HepG2 (cell line): ENCODE data around the gene ERBB4. TPM values are rescaled to one million over a fixed set of nuclear protein-coding genes. Genes with fewer than 3 reads are reported as not detected.

Experiments used
- ATAC-seq: fragments of 200-7000 bp; cut with Tn5 transposase; 3 replicates; pipeline ENCODE4 v1.9.1; 2020; ENCODE audit warnings: mild to moderate bottlenecking, moderate library complexity
- BruUV-seq: library from RNA; stranded (reverse); fragments of 400-500 nt; replicated peaks from 2 replicates; lab custom pipeline; 2021; lab: Mats Ljungman, UMichigan
- CTCF ChIA-PET: fragments of 300-600 bp; formaldehyde crosslinking; extraction: SDS; loops from one replicate; lab custom pipeline; 2021; ENCODE audit warnings: low total read pairs, inconsistent platforms, low intra/inter-chr PET ratio; lab: Yijun Ruan, JAX
- POLR2A ChIA-PET: fragments of 350-600 bp; sonication (Branson Sonifier 250); formaldehyde crosslinking; loops from one replicate; lab custom pipeline; 2020; ENCODE audit warnings: antibody characterized with exemption, inconsistent platforms; lab: Yijun Ruan, JAX
- DNase-seq: peaks from one replicate; pipeline ENCODE4 v3.0.0-alpha.2; 2015; ENCODE audit warnings: low spot score
- FAIRE-seq: peaks from 3 replicates; lab custom pipeline; 2011; peaks lifted over from hg19 to GRCh38; lab: Jason Lieb, UNC
- H2AFZ ChIP-seq: one replicate; pipeline ENCODE4 v1.6.1; 2011; ENCODE audit warnings: low read length, inconsistent platforms
- H3K27ac ChIP-seq: fragments of 300-600 bp; 3 replicates; pipeline ENCODE4 v1.8.0; 2011; ENCODE audit warnings: mixed run types, mild to moderate bottlenecking, mixed read lengths, low read length, inconsistent platforms; ENCODE audit not compliant: insufficient read depth; ENCODE audit errors: extremely low read length
- H3K27me3 ChIP-seq, 2 experiments: fragments of 200-600 bp in 1 of 2; 2 replicates in 1 of 2; 3 replicates in 1 of 2; pipeline versions ENCODE4 v1.6.0 to v1.8.0; 2011; ENCODE audit warnings: low read length in 2 of 2, mild to moderate bottlenecking in 2 of 2, moderate library complexity in 2 of 2, inconsistent platforms in 1 of 2; ENCODE audit not compliant: insufficient read depth in 2 of 2, control insufficient read depth in 1 of 2
- H3K36me3 ChIP-seq, 2 experiments: fragments of 200-600 bp in 1 of 2; replicated peaks in 1 of 2; 2 replicates in 1 of 2; 3 replicates in 1 of 2; pipeline versions ENCODE4 v1.5.1 to v1.8.0; 2011; ENCODE audit warnings: low read length in 2 of 2, inconsistent platforms in 1 of 2; ENCODE audit not compliant: insufficient read depth in 2 of 2, control insufficient read depth in 1 of 2
- H3K4me1 ChIP-seq: 2 replicates; pipeline ENCODE4 v1.5.1; 2012; ENCODE audit warnings: low read length, inconsistent platforms; ENCODE audit not compliant: insufficient read depth
- H3K4me2 ChIP-seq: 2 replicates; pipeline ENCODE4 v1.6.0; 2011; ENCODE audit warnings: low read depth, low read length, inconsistent platforms
- H3K4me3 ChIP-seq, 3 experiments: fragments of 200-600 bp in 1 of 3; sonication (generic), shearing (Covaris generic) in 1 of 3; replicated peaks in 1 of 3; 2 replicates each; pipeline ENCODE4 v1.5.1; 2011 to 2016; ENCODE audit warnings: low read length in 3 of 3, inconsistent platforms in 2 of 3, low read depth in 2 of 3, mild to moderate bottlenecking in 2 of 3, control low read depth in 1 of 3, mixed read lengths in 1 of 3; ENCODE audit not compliant: insufficient read depth in 1 of 3
- H3K79me2 ChIP-seq: one replicate; pipeline ENCODE4 v1.6.1; 2011; ENCODE audit warnings: low read length, inconsistent platforms; ENCODE audit not compliant: insufficient read depth
- H3K9ac ChIP-seq: 2 replicates; pipeline ENCODE4 v1.6.0; 2011; ENCODE audit warnings: mild to moderate bottlenecking, low read depth, low read length, inconsistent platforms; ENCODE audit not compliant: insufficient read depth
- H3K9me3 ChIP-seq: 2 replicates; pipeline ENCODE4 v1.5.1; 2012; ENCODE audit warnings: mild to moderate bottlenecking, low read length
- H4K20me1 ChIP-seq: 2 replicates; pipeline ENCODE4 v1.6.0; 2011; ENCODE audit warnings: inconsistent platforms, mild to moderate bottlenecking, low read length, moderate library complexity; ENCODE audit not compliant: insufficient read depth
- AKAP8 ChIP-seq: sonication (generic); formaldehyde crosslinking; IDR thresholded peaks from 2 replicates; pipeline ENCODE4 v1.5.1; 2020; ENCODE audit warnings: mild to moderate bottlenecking, missing genetic modification reagents
- CC2D1A ChIP-seq: sonication (generic); formaldehyde crosslinking; IDR thresholded peaks from 2 replicates; pipeline ENCODE4 v1.8.1; 2023; ENCODE audit warnings: mild to moderate bottlenecking, missing genetic modification reagents
- ELF1 ChIP-seq: sonication (generic); formaldehyde crosslinking; IDR thresholded peaks from 2 replicates; pipeline ENCODE4 v1.4.0; 2020; ENCODE audit warnings: missing genetic modification reagents
- ESRRA ChIP-seq: sonication (generic); formaldehyde crosslinking; IDR thresholded peaks from 2 replicates; pipeline ENCODE4 v1.5.1; 2020; ENCODE audit warnings: mild to moderate bottlenecking, low read depth, missing genetic modification reagents
- GLMP ChIP-seq: sonication (generic); formaldehyde crosslinking; IDR thresholded peaks from 2 replicates; pipeline ENCODE4 v1.9.0; 2021; ENCODE audit warnings: missing genetic modification reagents, mild to moderate bottlenecking, borderline replicate concordance
- HNF4G ChIP-seq, 2 experiments: sonication (generic) in 1 of 2; formaldehyde crosslinking in 1 of 2; IDR thresholded peaks; 2 replicates each; pipeline versions ENCODE4 v1.4.0 to v1.6.1; 2011 to 2020; ENCODE audit warnings: borderline replicate concordance in 2 of 2, low read depth in 2 of 2, mild to moderate bottlenecking in 2 of 2, low read length in 1 of 2, missing genetic modification reagents in 1 of 2, moderate library complexity in 1 of 2
- MAX ChIP-seq: IDR thresholded peaks from 2 replicates; pipeline ENCODE4 v1.6.1; 2012; ENCODE audit warnings: inconsistent platforms
- RBFOX2 ChIP-seq: fragments of 200-400 bp; formaldehyde crosslinking; IDR thresholded peaks from 2 replicates; pipeline ENCODE4 v1.6.1; 2017; ENCODE audit warnings: low read depth, mild to moderate bottlenecking, low read length
- TARDBP ChIP-seq: sonication (generic); formaldehyde crosslinking; IDR thresholded peaks from 2 replicates; pipeline ENCODE4 v1.8.0; 2022; ENCODE audit warnings: mild to moderate bottlenecking, missing genetic modification reagents
- ZHX1 ChIP-seq: sonication (generic); formaldehyde crosslinking; IDR thresholded peaks from 2 replicates; pipeline ENCODE4 v1.8.1; 2022; ENCODE audit warnings: low read depth, mild to moderate bottlenecking, missing genetic modification reagents
- ZNF503 ChIP-seq: sonication (generic); formaldehyde crosslinking; IDR thresholded peaks from 2 replicates; pipeline ENCODE4 v1.4.0; 2020; ENCODE audit warnings: missing genetic modification reagents
- ZNF530 ChIP-seq: sonication (generic); formaldehyde crosslinking; IDR thresholded peaks from 2 replicates; pipeline ENCODE4 v1.5.0; 2020; ENCODE audit warnings: low read depth, mild to moderate bottlenecking, missing genetic modification reagents
- ZNF7 ChIP-seq: IDR thresholded peaks from 2 replicates; pipeline ENCODE4 v1.6.1; 2016; ENCODE audit warnings: missing biosample characterization, missing genetic modification reagents
- ZNF773 ChIP-seq: sonication (generic); formaldehyde crosslinking; IDR thresholded peaks from 2 replicates; pipeline ENCODE4 v1.4.0; 2020; ENCODE audit warnings: missing genetic modification reagents, borderline replicate concordance
- ZNF776 ChIP-seq: sonication (generic); formaldehyde crosslinking; IDR thresholded peaks from 2 replicates; pipeline ENCODE4 v1.4.0; 2020; ENCODE audit warnings: mild to moderate bottlenecking, missing genetic modification reagents
- ZNF788 ChIP-seq: sonication (generic); formaldehyde crosslinking; IDR thresholded peaks from 2 replicates; pipeline ENCODE4 v1.5.0; 2020; ENCODE audit warnings: mild to moderate bottlenecking, missing genetic modification reagents, borderline replicate concordance
- WGBS: methylation state at CpG from one replicate; pipeline ENCODE4 v1.1.6; 2017; ENCODE audit warnings: low lambda C conversion rate; 5-methylcytosine and 5-hydroxymethylcytosine counted together
- in situ Hi-C: cut with HindIII; loops from 2 replicates; pipeline ENCODE4 v1.10.0; 2017; ENCODE audit warnings: low pct_unique_long_range_greater_than_20kb; ENCODE audit not compliant: extremely low pct_ligation_motif_present
- intact Hi-C: fragments of 100-400 bp; cut with micrococcal nuclease; formaldehyde crosslinking; loops from one replicate; pipeline ENCODE4 v1.10.0; 2022; ENCODE audit not compliant: unreplicated experiment
- polyA plus RNA-seq, 8 experiments: library from polyadenylated mRNA; depleted of rRNA in 3 of 8; stranded (reverse) in 7 of 8; unstranded in 1 of 8; fragments of >200 nt; fragmentation: Illumina TruSeq in 4 of 8; extraction: Trizol in 4 of 8; gene quantifications; 2 replicates each; pipeline versions ENCODE4 v1.2.1 to v1.2.3, GENCODE V29; 2011 to 2016; ENCODE audit warnings: low read depth in 4 of 8, missing spikeins in 1 of 8, mixed read lengths in 1 of 8; ENCODE audit not compliant: insufficient read depth in 1 of 8
- total RNA-seq, 5 experiments: library from RNA; depleted of rRNA; stranded (reverse); fragments of >200 nt; fragmentation: Illumina TruSeq; extraction: Trizol; gene quantifications; 2 replicates each; pipeline ENCODE4 v1.2.3, GENCODE V29; 2016; ENCODE audit warnings: low read depth in 1 of 5

Gene ERBB4
- total and polyA plus RNA-seq, 2 of the 13 experiments (the other 11 are each of a cell fraction or from before 2014, with no cell fraction given): not detected

GRCh38 chr2:212556296-212556695 is 17.7 kb upstream of the ERBB4 start:
- ChIA-PET POLR2A (no interaction called here), CTCF (no interaction called here)
- DNase-seq: no peak
- Histone ChIP-seq H3K36me3 (no peaks in the 10 kb centered on the region), H4K20me1 (no peaks in the 10 kb centered on the region), H3K27me3 (no peaks in the 10 kb centered on the region), H3K79me2 (no peaks in the 10 kb centered on the region), H3K9ac (no peak overlapping the region), H3K4me3 (no peak overlapping the region), H3K27ac (no peak overlapping the region), H3K4me2 (no peak overlapping the region), H2AFZ (no peak overlapping the region), H3K9me3 (no peaks in the 10 kb centered on the region), H3K4me1 (no peaks in the 10 kb centered on the region)
- intact Hi-C loops: no loop called here
- no peak for FAIRE-seq
- in situ Hi-C loops: no loop called here
- 1% methylated on average over 4 of the region's 4 CpGs for WGBS
- TF ChIP-seq ZNF788 (CRISPR knock-in tag) (no peak), MAX (no peak), CC2D1A (no peak), ZNF776 (CRISPR knock-in tag) (no peak), ZNF530 (CRISPR knock-in tag) (no peak), ZNF503 (CRISPR knock-in tag) (no peak), TARDBP (CRISPR knock-in tag) (no peak), ZHX1 (CRISPR knock-in tag) (no peak), ZNF773 (no peak), ZNF7 (CRISPR knock-in tag) (no peak), ELF1 (CRISPR knock-in tag) (no peak), ESRRA (CRISPR knock-in tag) (no peak), AKAP8 (CRISPR knock-in tag) (no peak), RBFOX2 (no peak), GLMP (CRISPR knock-in tag) (no peak), HNF4G (IDR thresholded peaks at IDR 0.05; ENCODE audit: borderline replicate concordance, low read depth, low read length) (no peak), HNF4G (CRISPR knock-in tag; IDR thresholded peaks at IDR 0.05; ENCODE audit: borderline replicate concordance, low read depth) (no peak)
- ATAC-seq: no peak
- no TSS peak for BruUV-seq
